Tibial artery (tissue), 4 donors: Measurements from ENCODE around the gene CSK.

Experiments
- DNase-seq, 2 donors: peaks; one replicate each; pipeline ENCODE4 v3.0.0-alpha.2; 2019
- H3K27ac ChIP-seq, 2 donors: fragments of 200-600 bp; sonication (generic) in 1 of 2; 1 replicate in 1 of 2; 2 replicates in 1 of 2; pipeline ENCODE4 v1.5.1; 2018 to 2019; ENCODE audit warnings: mild to moderate bottlenecking in 1 of 2
- H3K27me3 ChIP-seq, 2 donors: fragments of 200-600 bp; sonication (generic) in 1 of 2; one replicate each; pipeline versions ENCODE4 v1.5.1 to v1.6.0; 2016 to 2019
- H3K36me3 ChIP-seq, 3 donors: fragments of 200-600 bp; sonication (generic) in 2 of 3; one replicate each; pipeline ENCODE4 v1.5.1; 2016 to 2019; ENCODE audit warnings: mild to moderate bottlenecking in 2 of 3
- H3K4me1 ChIP-seq, 4 donors: fragments of 200-600 bp; sonication (generic) in 2 of 4; 1 replicate in 3 of 4; 2 replicates in 1 of 4; pipeline ENCODE4 v1.5.1; 2016 to 2019
- H3K4me3 ChIP-seq, 2 donors: fragments of 200-600 bp; sonication (generic) in 1 of 2; 1 replicate in 1 of 2; 2 replicates in 1 of 2; pipeline ENCODE4 v1.5.1; 2018 to 2019; ENCODE audit warnings: mild to moderate bottlenecking in 2 of 2
- H3K9me3 ChIP-seq, 3 donors: fragments of 200-600 bp; sonication (generic) in 1 of 3; one replicate each; pipeline ENCODE4 v1.5.1; 2016 to 2019
- CTCF ChIP-seq, 2 experiments: fragments of 200-600 bp in 1 of 2; fragments of 450-650 bp in 1 of 2; IDR thresholded peaks; one replicate each; pipeline ENCODE4 v1.5.1; 2017 to 2019; ENCODE audit warnings: antibody characterized with exemption in 2 of 2, mild to moderate bottlenecking in 1 of 2, moderate library complexity in 1 of 2
- intact Hi-C: fragments of 100-400 bp; cut with DNase I; formaldehyde crosslinking; loops from one replicate; pipeline ENCODE4 v1.15.0; 2023; ENCODE audit warnings: low total_unique reads

The CSK gene

GRCh38 chr15:74829991-74830390 lies 48.1 kb downstream of the CSK start:
- Histone ChIP-seq H3K27me3 (peaks cover 0 to 55% of the 10 kb centered on the region in 2 donors), H3K4me1 (peaks cover 0 to 8% (median 0%) of the 10 kb centered on the region in 4 donors), H3K27ac (no peak overlapping the region), H3K4me3 (no peak overlapping the region), H3K9me3 (no peaks in the 10 kb centered on the region), H3K36me3 (no peaks in the 10 kb centered on the region)
- no peak for DNase-seq
- intact Hi-C loops = no loop called here
- TF ChIP-seq CTCF (IDR thresholded peaks at IDR 0.05) = no peak

DNA sequence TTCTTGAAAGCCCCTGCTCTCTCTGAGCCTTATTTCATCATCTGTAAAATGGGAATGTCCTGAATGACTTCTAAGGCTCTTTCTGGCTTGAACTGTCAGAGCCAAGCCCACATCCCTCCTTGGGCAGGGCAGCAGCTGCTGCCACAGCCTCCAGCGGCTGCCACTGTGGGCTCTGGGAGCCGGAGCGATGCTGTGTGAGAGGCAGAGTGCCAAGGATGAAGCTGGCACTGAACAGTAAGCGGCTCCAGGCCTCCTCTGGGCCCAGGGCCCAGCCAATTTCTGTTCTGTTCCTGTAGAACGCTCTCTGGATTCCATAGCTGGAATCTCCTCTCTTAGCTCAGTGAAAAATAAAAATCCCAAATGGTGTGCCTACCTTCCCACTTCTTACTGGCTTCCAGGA lies 49.0 kb downstream of the CSK start:
- Histone ChIP-seq H3K4me1 (peaks cover 0 to 8% (median 0%) of the 10 kb centered on the region in 4 donors), H3K27ac (no peak overlapping the region), H3K4me3 (no peak overlapping the region), H3K9me3 (no peaks in the 10 kb centered on the region), H3K27me3 (peaks cover 0 to 50% of the 10 kb centered on the region in 2 donors), H3K36me3 (peaks cover 0 to 7% (median 0%) of the 10 kb centered on the region in 3 donors)
- intact Hi-C loops = no loop called here
- no peak for TF ChIP-seq CTCF (IDR thresholded peaks at IDR 0.05)
- DNase-seq = no peak

DNA sequence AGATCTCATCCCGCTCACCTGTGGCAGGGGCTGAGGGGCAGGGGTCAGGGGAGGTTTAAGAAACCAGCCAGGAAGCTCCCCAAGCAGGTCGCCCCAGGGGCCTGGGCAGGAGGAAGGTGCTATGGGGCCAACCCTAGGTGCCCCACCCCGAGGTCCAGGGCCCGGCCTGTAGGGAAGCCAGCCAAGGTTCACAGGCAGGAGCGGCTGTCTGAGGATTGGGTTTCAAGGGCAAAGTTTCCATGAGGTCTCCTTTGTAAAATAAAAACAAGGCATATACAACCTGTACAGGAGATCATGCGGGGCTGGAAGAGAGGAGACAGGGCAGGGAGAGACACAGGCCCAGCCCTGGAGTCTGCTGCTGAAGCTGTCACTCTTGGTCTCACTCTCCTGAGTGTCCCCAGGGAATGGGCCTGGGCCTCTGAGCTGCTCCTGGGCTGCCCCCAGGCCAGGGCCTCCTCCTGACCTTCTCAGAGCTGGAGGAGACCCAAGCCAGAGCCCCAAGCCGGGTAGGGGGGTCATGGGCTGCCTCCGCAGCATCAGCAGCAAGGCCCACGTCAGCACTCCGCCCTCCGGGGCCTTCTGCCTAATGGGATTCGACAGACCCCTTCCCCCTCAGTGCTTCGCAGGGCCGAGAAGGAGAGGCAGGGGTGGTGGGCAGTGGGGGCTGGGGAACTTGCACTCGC lies 50.1 kb downstream of the CSK start:
- no peak overlapping the region for H3K4me3 ChIP-seq
- no peak overlapping the region for H3K27ac ChIP-seq
- H3K9me3 ChIP-seq = no peaks in the 10 kb centered on the region
- peaks cover 0 to 39% of the 10 kb centered on the region in 2 donors for H3K27me3 ChIP-seq
- H3K36me3 ChIP-seq = peaks cover 0 to 18% (median 5%) of the 10 kb centered on the region in 3 donors
- DNase-seq = no peak
- intact Hi-C loops = no loop called here
- TF ChIP-seq CTCF (IDR thresholded peaks at IDR 0.05) = no peak
- no peaks in the 10 kb centered on the region for H3K4me1 ChIP-seq

DNA sequence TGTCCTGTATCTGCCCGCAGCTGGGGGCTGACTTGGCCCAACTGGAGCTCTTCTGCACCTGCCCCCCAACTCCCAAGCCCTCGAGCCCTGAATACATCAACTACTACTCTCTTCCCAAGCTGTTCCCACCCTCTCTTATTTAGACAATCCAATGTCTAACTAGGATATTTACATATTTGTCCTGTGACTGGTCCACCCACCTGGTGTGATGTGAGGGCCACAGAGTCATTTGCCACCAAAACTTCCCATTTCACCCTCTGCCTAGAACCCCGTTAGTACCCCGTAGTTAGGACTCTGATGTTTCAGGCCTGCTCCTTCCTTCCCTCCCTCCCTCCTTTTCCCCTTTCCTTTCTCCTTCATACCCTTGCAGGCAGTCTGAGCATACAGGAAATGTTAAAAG lies 50.9 kb downstream of the CSK start:
- Histone ChIP-seq H3K36me3 (peaks cover 0 to 26% (median 6%) of the 10 kb centered on the region in 3 donors), H3K9me3 (no peaks in the 10 kb centered on the region), H3K27ac (no peak overlapping the region), H3K4me3 (no peak overlapping the region), H3K27me3 (peaks cover 0 to 31% of the 10 kb centered on the region in 2 donors), H3K4me1 (no peaks in the 10 kb centered on the region)
- TF ChIP-seq CTCF (IDR thresholded peaks at IDR 0.05) = no peak
- DNase-seq = no peak
- intact Hi-C loops = no loop called here

DNA sequence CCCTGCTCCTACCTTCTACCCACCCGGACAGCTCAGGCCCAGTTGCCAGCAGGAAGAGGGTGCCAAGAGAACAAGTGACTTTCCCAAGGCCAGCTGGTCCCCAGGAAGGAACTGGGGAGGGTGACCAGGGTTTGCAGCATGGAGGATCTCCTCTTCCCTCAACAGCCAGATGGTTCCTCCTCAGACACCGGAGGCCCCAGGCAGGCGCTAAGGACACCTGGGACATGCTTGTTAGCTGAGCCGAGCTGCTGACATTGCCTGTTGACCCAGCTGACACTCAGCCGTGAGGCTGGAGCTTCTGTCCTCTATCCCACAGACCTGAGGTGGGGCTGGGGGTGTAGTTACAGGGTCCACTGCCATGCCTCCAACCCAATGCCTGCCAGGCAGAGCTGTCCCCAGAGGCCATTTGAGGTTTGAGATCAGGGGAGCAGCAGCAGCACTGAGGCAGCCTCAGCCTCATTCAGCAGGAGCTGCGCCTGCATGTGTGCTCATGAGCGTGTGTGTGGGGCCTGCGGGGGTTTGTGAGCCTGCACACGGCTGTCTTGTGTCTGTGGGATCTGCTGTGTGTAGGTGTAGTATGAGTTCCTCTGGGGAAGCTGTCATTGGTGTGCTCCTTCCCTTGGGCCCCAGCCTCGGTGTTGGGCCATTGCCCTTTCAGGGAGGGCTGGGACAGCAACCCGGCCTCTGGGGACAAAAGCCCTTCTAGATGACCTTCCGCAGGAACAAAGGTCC lies 51.7 kb downstream of the CSK start:
- intact Hi-C loops = no loop called here
- Histone ChIP-seq H3K4me3 (no peak overlapping the region), H3K27me3 (peaks cover 0 to 24% of the 10 kb centered on the region in 2 donors), H3K9me3 (no peaks in the 10 kb centered on the region), H3K27ac (no peak overlapping the region), H3K4me1 (no peaks in the 10 kb centered on the region), H3K36me3 (peaks cover 0 to 33% (median 6%) of the 10 kb centered on the region in 3 donors)
- DNase-seq = no peak
- TF ChIP-seq CTCF (IDR thresholded peaks at IDR 0.05) = no peak
